Right hindlimb (tissue), 1 donor: Measurements from ENCODE around the gene AFTPH.

ENCODE experiments used
- DNase-seq: peaks from one replicate; pipeline ENCODE4 v3.0.0-alpha.2; 2018

The AFTPH gene

GRCh38 chr2:64637000-64637635, 113.0 kb downstream of the AFTPH start:
- DNase-seq, result no peak

- DNase-seq, result no peak
Observed at GRCh38 chr2:64637931-64638330, 113.8 kb downstream of the AFTPH start.

- DNase-seq, result no peak
Observed at GRCh38 chr2:64638502-64639120, 114.5 kb downstream of the AFTPH start.

GRCh38 chr2:64639691-64640090, 115.6 kb downstream of the AFTPH start:
- DNase-seq, result no peak

- DNase-seq, result no peak
Observed at GRCh38 chr2:64640153-64641044, 116.3 kb downstream of the AFTPH start.

GRCh38 chr2:64641599-64641998, 117.5 kb downstream of the AFTPH start:
- DNase-seq, result no peak
